GM18858 (cell line): ENCODE data around the gene DTHD1.

Experiments
- ATAC-seq: cut with Tn5 transposase; IDR thresholded peaks from one replicate; pipeline ENCODE4 v1.9.1; 2021; ENCODE audit not compliant: unreplicated experiment

The DTHD1 gene

DNA sequence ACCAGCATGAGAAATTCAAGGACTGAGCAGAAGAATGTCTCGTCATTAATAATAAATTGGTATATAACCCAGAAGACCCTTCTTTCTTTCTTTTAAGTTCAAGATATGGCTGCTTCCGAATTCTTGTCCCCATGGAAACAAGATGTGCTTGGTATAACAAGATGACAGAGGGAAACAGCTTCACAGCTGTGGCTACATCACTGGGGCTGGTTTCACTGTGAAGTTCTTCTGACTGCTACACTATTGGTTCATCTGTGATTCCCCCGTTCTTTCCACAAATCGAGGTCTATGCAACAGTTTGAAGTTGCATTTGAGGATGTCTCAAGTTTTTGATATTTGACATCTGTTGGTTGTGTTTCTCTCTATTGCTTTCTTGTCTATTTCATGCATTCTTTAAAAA, 12.3 kb upstream of the DTHD1 start:
- no peak for ATAC-seq

DNA sequence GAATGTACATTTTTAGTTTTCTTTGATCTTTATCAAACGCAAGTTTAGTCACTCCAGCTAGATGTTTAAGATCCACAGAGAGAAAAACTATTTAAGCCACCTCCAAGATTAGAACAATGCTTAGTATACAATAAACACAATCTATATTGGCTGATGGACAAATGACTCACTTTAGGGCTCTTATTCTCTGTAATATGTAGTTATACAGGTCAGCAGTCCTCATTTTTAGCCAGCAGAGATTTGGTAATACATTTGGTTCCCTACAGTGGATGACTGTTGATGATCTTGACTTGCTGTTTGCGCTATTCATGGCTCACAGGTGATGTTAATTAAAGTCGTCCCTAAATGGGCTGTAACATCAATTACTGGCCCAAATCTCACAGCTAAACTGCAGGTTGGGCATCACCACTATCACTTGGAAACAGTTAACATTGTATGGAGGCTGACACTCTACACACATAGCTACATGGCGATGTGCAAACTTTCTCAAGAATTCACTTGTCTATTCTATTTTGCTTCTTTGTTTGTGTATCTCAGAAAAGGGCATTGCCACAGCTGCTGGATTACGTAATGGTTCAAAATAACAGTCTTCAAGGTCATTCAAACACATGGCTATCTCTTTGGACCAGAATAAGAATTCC, 11.8 kb upstream of the DTHD1 start:
- no peak for ATAC-seq

DNA sequence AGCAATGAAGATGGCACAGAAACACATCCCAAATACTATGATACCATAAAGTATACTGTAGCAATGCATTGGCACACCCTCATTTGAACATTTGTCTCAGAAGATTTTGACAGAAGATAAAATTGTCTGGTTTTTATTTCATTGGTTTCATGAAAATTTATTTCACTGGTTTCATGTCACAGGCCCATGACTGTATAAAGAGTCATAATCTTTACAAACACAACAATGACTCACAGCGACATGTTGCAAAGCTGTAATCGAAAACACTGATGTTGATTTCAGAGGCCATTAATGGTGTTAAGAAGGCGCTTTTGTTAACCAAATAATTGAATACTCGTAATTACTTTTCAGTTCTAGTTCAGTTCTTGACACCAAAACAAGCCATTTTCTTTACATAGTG, 8.1 kb upstream of the DTHD1 start:
- no peak for ATAC-seq

DNA sequence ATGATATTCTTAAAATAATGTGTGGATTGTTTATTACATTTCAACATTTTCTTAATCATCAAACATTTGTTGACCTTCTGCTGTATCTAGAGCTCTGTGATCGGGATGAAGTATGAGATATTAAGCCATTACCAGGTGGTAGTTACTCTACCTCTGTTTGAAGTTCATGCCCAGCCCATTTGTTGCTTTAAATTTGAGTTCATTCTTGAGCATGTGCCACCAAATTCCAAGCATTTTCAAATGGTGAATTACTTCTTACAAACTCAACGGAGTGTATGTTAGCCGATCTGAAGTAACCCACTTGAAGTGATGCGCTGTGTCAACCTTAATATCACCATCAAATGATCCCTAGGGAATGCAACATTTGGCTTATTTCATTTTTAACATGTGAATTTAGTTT, 7.3 kb upstream of the DTHD1 start:
- ATAC-seq, result no peak

DNA sequence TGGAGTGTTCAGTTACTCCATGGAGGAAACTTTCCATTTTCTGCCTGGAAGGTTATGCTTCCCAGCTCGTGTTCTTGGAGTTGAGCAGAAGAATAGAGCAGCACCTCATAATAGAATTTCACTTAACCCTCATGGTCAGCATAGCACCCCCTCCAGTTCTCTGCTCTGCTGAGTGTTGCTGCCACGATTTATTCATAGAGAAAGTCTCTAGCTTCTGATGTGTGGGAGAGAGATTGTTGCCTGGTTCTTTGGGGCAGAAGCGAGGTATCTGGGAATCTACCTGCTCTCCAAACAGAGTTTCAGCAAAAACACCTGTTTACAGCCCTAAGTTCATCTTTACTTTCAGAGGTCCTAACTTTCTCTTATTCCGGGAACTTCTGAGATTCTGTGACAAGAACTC, 3.9 kb upstream of the DTHD1 start:
- peak; percentile 54 for ATAC-seq

DNA sequence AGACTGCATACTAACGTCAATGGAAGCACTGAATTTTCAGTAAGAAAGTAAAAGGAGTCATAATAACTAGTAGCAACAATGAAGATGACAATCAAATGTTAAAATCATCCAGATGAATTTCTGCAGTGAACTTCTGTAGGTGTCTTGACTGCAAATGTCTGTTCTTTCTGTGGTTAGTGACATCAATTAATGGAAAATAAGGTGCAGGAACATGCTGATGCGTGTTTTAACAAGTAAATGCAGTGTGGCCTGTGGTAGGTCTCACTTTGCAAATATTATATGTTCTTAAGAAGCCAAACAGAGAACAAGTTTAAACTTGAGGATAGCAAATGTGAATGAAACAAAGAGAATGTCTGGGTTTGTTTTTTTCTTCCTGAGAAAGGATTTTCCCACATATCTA, 2.6 kb upstream of the DTHD1 start:
- no peak for ATAC-seq

DNA sequence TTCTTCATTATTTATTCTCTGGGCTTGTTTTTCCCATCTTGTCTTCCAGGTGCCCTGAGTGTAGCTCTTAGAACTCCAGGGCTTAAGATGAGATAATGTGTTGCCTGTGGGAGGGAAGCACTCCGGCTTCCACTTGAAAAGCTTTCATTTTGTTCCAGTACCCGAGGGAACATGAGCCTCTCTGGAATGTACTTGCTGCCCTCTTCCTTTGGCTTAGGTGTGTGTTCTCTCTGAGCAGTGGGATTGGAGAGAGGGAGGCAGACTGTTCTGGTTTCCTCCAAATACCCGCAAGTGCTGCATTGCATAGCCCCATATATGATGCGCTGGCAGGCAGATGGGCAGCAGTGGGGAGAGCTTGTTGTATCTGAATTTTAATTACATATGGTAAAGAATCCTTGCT, 861 bp upstream of the DTHD1 start:
- no peak for ATAC-seq

DNA sequence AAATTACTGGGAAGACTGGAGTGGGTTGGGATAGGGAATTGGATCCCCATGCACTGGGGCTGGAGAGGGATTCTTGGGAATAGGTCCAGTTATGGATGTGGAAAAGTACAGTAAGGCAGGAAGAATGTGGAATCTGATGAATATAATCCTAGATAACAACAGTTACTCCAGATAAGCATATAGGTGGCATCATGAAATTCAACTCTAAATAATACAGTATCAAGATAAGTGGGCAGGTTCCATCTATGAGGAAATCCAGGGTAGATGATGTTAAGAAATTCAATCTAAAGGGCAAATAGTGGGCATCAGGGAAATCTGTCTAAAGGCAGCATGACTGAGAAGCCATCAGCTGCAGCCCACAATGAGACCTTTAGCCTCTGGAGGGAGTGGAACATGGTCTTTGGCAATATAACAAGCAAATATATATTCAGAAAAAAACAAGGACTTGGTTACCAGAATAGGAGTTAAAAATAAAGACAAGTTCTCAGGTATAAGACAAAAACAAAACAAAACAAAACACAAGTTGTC, 1.2 kb downstream of the DTHD1 start:
- no peak for ATAC-seq

DNA sequence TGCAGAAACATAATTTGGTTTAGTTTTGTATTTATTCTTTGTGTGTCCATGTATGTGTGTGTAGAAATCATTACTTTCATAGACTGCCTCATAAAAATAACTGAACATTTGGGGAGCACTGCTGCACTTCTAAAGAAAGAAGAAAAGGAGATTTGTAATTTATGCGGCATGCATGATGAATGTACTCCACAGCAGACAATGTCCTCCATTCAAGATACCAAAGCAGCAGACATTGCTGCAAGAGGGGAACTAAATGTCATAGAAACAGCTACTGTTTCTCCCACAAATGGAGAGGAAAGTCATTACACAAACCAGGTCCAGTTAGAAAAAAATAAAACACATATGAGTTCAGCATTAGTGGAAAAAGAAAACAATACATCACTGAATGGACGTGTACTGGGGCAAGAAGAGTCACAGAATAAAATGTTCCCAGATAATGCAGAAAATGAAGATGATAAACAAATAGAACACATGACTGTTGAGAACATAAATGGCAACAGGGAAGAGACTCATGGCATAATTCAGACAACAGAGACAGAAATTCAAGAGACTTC, 2.6 kb downstream of the DTHD1 start:
- ATAC-seq, result no peak

DNA sequence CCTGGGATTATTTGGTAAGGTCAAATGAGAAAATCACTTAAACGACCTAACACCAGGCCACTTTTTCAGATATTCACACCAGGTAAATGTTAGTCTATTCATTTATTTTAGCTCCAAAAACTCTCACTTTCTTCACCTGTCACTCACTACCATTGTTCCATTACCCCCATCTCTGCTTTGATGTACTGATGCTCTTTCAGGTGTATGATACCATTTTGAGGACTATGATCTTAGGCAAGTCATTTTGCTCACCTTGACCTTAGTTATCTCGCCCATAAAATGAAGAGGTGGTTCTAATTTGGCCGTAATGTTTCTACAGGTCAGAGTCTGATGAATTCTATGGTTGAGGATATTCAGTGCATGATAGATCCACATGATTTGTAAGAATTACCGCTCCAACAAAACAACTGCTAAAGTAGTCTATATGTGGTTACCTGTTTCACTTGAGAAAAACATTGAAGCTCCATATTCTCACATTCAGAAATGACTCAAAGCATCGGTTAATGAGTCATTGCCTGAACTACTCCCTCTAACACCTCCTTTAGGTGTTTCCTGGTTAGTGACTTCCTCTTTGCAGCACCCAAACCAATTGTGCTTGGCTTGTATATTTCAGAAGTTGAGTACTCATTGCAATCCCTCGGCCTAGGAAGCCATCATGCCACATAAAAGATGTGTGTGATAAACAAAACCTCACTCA, 4.5 kb downstream of the DTHD1 start:
- peak; percentile 97 for ATAC-seq

DNA sequence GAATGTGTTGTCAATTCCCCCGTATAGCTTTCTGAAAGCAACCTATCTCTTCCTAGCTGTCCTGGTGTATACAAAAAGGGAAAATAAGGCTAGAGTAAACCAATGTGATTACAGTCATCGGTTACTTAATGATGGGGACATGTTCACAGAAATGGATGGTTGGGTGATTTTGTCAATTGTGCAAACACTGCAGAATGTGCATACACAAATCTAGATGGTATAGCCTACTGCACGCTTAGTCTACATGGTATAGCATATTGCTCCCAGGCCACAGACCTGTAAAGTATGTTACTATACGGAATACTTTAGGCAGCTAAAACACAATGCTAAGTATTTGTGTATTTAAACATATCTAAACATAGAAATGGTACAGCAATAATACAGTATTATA, 5.1 kb downstream of the DTHD1 start:
- ATAC-seq, result no peak

DNA sequence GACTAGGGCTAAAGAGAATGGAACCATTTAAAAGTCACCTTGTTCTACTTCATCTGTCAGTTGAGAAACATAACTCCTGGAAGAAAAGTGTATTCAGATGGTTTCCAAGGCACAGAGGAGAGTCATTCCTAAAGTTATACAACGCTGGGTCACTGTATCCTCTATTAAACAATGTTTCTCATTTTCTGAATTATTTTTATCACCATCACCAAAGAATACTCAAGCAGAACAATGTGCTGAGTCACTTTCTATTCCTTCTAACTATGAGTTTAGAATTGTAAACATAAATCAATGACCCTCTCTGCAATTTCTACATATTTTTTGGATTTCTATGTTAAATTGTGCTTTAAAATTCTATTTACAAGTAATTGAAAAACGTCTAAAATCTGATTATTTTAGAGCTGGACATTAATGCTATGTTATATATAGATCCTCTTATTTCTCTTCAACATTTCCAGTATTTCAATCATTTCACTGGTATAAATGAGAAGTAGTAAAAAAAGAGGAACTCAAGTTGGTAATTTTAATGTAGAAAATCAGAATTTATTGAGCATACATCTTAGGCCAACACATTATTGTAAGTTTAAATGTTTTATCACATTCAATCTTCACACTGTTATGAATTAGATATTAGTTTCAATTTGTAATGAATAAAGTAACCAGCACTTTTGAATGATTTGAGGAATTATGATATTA, 7.5 kb downstream of the DTHD1 start:
- no peak for ATAC-seq

DNA sequence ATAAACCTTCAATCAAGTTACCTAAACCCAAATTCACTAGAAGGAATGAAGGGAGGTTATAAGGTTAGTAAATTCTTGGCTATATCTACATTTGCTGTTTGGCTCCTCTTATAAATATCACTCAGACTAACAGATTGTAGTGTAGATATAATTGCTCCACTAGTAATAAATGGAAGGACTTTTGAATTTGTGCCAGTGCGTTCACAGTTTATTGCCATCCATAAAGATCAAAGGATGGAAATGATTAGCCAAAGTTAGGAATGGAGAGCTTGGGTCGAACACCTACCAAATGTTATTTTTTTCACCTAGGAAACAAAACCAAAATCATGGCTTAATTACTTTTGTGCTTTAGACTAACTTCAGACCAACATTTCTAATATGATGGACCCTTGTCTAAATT, 9.2 kb downstream of the DTHD1 start:
- no peak for ATAC-seq

DNA sequence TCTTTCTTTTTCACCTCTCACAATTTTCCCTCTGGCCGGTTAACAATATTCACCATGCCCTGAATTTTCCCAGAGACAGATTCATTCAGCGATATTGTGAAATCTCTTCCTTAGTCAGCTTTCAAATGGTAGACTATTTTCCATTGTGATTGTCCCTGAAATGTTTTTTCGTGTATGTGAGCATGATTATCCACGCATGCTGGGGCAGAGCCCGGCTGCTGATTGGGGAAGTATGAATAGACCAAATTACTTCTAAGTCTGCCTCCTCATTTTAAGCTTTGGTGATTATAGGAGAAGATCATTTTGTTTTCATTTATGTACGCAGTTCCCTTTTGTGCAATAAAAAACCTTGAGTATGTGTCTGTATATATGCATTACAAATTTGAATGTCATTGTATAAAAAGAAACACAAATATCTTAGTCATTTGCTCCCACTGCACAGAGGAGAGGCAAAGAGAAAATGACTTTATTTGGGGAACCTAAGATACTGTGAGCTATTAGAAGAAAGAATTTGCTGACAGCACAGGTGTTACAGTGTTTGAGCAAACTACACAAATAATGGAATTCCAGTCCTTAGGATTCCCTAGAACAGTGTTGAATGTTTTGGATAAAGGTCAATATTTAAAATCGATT, 11.3 kb downstream of the DTHD1 start:
- no peak for ATAC-seq

DNA sequence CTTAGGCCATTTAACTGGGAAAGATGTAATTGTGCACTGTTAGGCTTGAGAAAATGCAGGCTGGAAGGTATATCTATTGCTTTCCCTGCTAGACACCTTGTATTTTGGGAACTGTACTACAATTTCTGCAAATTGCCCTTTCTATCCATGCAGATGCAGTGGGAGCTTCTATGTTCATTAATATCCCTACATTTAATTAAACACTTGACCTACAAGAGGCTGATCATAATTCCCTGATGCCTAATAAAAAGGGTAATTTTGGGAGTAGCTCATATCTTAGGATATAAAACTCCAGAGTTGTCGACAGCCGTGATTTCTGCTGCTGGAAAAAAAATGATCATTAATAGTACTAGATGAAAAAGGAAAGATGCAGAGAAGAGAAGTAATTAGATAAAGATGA, 19.7 kb downstream of the DTHD1 start:
- no peak for ATAC-seq

DNA sequence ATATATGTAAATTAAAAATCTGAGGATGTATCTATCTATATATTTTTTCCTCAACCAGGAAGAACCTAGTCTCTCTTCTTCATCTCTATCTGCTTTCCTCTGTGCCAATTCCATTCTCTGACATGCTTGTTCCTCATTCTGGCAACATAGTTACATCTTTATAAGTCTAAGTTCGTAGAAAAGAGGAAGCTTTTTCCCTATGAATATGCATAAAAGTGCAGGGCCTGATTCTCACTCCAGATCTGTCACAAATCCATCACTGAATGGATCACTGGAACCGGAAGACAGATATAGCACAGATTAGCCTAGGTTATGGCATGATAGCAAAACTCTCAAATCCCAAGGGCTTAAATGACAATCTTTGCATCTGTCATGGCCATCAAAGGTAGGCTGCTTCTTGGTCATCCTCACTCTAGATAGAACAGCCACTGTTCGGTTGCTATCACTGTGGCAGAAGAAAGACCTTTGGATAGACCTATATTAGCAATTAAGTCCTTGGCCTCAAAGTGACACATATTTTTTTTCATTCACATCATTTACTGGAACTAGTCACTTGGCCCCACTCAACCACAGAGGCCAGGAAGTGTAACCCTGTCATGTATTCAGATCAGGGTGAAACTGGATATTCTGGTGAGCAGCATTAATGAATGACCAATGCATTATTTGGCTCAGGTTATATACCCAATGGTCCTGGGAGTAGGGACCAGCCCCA, 22.2 kb downstream of the DTHD1 start:
- ATAC-seq, result peak; percentile 69

DNA sequence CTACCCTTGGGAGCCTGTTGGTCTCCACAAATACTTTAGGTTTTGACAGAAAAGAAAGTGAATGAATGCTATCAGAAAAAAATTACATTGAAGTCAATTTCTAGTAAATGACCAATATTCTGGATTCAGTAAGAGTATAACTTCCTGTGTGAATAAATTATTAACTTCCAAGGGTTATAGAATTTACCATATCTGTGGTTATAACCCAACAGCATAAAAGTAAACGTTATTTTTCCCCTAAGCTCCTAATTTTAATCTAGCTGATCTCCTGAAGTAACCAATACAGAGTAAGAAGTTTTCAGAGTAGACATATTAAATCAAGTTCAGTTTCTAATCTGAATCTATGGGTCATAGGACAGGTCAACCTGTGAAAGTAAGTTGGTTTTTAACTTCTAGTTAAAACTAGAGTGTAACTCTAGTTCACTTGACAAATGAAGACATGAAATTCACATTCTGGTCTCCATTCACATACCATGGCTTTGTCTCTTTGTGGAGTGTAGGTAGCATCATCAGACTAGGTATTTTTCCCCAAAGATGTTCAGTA, 22.8 kb downstream of the DTHD1 start:
- ATAC-seq, result peak; percentile 31

DNA sequence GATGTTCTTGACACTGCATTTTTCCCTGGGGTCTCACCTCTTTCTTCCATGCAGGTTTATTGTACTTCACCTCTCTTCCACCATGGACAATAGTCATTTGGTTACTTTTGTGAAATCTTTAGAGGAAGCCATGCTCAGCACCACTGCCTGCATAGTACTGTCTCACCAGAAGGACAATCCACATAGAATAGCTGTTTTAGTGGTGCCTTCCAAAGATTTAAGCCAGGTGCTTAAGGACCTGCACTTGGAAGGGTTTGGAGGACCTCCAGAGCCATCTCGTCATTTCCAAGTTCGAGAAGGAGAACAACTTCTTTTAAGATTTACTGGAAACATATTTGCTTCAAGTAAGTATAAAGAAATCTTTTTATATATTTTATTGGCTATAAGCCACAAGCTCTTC, 26.7 kb downstream of the DTHD1 start:
- no peak for ATAC-seq

DNA sequence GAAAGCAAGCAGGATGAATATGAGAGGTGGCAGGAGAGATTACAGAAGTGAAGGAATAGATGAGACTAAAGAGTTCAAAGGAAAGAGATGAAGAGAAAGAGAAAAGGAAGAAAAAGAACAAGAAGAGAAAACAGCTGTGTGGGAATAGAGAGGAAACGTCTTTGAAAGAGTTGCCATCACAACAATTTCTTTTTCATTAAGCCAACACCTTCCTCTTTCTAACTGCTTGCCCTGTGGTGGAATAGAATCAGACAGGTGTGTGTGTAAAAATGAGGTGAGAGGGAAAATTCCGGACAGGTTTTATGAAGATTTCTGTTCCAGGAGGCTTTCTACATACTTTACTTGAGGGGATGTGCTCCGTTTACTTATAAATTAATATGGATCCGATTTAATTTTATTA, 28.8 kb downstream of the DTHD1 start:
- ATAC-seq, result no peak

DNA sequence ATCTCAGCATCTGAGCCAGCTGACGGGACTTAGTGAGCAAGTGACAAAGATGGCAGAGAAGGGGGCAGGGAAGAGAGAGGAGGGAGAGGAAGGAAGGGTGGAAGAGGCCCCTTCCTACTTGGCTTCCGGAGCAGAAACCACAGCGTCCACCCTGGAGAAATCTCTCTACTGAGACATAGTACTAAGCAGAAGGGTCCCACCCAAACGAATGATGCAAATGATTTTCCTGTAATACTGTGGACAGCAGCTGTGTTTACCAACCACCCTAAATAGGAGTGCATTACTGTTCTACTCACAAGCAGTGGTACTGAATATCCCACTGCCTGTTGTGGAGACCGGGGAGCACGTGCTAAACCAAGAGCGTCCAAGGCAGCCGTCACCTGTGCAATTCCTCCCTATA, 29.4 kb downstream of the DTHD1 start:
- ATAC-seq, result peak; percentile 50

DNA sequence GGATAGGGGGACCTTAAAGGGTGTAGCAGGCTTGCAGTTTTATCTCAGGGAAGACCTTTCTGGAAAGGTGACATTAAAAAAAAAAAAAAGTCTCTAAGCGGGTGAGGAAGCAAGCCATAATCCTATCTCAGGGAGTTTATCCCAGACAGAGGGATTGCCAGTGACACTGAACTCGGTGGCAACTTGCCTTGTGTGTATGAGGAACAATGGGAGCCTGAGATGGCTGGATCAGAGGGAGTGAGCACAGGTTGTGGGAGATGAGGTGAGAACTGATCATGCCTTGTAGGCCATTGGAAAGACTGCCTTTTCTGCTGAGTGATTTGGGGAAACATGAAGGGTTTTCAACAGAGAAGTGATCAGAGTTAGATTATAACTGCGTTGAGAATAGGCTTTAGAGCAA, 31.1 kb downstream of the DTHD1 start:
- no peak for ATAC-seq
